ENCODE results near the gene PRKCH. TPM values are rescaled to one million over a fixed set of nuclear protein-coding genes. Genes with fewer than 3 reads are reported as not detected.

The PRKCH gene
- total RNA-seq, 2 donors from 2014 or later = 18.2 to 82.4 TPM

DNA sequence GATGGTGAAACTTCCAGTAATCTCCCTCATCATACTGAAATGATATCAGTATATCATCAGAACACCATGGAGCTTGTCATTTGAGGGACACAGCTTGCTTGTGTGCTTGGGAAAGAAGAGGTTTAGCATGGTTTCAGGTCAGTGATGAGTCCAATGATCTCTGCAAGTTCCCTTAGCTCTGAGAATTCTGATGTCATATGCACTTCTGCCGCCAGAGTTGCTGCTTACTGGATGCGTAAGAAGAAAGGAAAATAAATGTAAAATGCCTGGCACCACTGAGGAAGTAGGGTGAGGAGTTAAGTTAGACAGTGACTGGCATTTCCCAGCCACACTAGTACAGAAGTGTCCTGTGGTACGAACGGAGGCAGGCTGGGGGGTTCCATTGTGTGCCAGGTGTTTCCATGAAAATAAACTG, 22.6 kb downstream of the PRKCH start:
- no peaks in the 10 kb centered on the region for H3K9me3 ChIP-seq
- intact Hi-C loops (cut with DNase I) = no loop called here
- H3K4me1 ChIP-seq = no peaks in the 10 kb centered on the region
- 78 to 85% methylated on average over 4 of the region's 4 CpGs for WGBS, 2 donors
- no peaks in the 10 kb centered on the region for H3K36me3 ChIP-seq (replicated peaks in 1 of 2; ENCODE audit: insufficient read depth in 1 of 2, low read depth in 2 of 2)
- TF ChIP-seq, protein P1, sequence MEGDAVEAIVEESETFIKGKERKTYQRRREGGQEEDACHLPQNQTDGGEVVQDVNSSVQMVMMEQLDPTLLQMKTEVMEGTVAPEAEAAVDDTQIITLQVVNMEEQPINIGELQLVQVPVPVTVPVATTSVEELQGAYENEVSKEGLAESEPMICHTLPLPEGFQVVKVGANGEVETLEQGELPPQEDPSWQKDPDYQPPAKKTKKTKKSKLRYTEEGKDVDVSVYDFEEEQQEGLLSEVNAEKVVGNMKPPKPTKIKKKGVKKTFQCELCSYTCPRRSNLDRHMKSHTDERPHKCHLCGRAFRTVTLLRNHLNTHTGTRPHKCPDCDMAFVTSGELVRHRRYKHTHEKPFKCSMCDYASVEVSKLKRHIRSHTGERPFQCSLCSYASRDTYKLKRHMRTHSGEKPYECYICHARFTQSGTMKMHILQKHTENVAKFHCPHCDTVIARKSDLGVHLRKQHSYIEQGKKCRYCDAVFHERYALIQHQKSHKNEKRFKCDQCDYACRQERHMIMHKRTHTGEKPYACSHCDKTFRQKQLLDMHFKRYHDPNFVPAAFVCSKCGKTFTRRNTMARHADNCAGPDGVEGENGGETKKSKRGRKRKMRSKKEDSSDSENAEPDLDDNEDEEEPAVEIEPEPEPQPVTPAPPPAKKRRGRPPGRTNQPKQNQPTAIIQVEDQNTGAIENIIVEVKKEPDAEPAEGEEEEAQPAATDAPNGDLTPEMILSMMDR (IDR thresholded peaks at IDR 0.05) = no peak
- peak in 1 of 3 donors; percentile 11 for TF ChIP-seq POLR2A (IDR thresholded peaks at IDR 0.05)
- H3K4me3 ChIP-seq = no peak overlapping the region
- DNase-seq = peak in 1 of 4 donors; percentile 40
- ATAC-seq = no peak
- peak overlapping the region in 2 of 4 donors; percentile 46 to 69 for H3K27ac ChIP-seq
- H3K27me3 ChIP-seq = no peaks in the 10 kb centered on the region

DNA sequence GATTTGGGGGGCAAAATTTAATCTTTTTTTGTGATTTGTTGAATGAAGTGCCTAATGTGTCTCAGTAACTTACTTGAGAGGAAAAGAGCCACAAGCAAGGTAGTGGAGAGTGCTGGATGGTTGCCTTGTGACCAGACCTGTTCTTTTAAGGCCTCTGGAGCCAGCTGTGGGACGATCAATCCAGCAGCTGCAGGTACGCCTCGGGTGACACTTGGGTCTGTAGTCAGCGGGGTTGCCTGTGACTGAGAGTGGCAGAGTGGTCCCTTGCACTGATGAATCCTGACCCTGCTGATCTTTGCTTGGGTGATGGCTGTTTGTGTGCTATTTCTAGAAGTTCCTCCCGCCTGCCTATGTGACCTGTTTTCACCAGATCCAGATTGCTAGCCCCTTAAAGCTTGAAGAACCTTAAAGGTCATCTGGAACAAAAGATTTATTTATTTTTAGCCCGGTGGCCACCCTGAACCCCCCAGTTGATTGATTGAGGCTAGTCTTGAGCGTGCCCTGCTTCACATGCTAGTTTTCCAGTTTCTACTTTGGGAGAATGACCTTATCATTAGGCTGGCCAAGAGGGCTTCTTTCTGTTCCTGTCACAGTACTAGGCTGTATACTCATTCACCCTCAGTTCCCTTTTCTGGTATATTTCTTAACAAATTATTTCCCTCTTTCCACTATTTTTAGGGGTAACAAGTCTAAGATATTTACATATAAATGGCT, 23.2 kb downstream of the PRKCH start:
- Histone ChIP-seq H3K27me3 (no peaks in the 10 kb centered on the region), H3K4me3 (no peak overlapping the region), H3K27ac (peak overlapping the region in 2 of 4 donors; percentile 46 to 69), H3K36me3 (replicated peaks in 1 of 2; ENCODE audit: insufficient read depth in 1 of 2, low read depth in 2 of 2) (no peaks in the 10 kb centered on the region), H3K4me1 (no peaks in the 10 kb centered on the region), H3K9me3 (no peaks in the 10 kb centered on the region)
- TF ChIP-seq POLR2A (IDR thresholded peaks at IDR 0.05) = no peak
- TF ChIP-seq, protein P1 (IDR thresholded peaks at IDR 0.05) = no peak
- intact Hi-C loops (cut with DNase I) = no loop called here
- no peak for ATAC-seq
- WGBS, 2 donors = 52 to 71% methylated on average over 4 to 7 of the region's 7 CpGs
- DNase-seq = no peak

DNA sequence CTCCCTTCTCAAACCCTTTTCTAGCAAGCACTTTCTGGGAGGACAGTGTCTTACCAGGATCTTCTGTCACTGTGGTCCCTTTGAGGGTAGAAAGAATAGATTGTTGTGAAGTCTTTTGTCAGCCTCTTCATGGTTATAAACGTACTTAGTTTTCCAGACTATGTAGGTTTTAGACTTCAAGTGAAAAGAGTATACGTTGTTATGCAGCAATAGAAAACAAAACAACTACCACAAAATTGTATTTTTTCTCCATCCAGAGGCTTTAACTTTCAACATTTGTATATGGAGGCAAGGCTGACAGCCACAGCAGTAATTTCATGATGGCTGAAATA, 23.7 kb downstream of the PRKCH start:
- TF ChIP-seq, protein P1 (IDR thresholded peaks at IDR 0.05) = no peak
- no peak for TF ChIP-seq POLR2A (IDR thresholded peaks at IDR 0.05)
- no peak for ATAC-seq
- no peak for DNase-seq
- Histone ChIP-seq H3K4me3 (no peak overlapping the region), H3K36me3 (replicated peaks in 1 of 2; ENCODE audit: insufficient read depth in 1 of 2, low read depth in 2 of 2) (no peaks in the 10 kb centered on the region), H3K27ac (no peak overlapping the region), H3K27me3 (no peaks in the 10 kb centered on the region), H3K4me1 (no peaks in the 10 kb centered on the region), H3K9me3 (no peaks in the 10 kb centered on the region)
- WGBS, 2 donors = 69 to 80% methylated on average over 2 of the region's 2 CpGs
- intact Hi-C loops (cut with DNase I) = no loop called here

DNA sequence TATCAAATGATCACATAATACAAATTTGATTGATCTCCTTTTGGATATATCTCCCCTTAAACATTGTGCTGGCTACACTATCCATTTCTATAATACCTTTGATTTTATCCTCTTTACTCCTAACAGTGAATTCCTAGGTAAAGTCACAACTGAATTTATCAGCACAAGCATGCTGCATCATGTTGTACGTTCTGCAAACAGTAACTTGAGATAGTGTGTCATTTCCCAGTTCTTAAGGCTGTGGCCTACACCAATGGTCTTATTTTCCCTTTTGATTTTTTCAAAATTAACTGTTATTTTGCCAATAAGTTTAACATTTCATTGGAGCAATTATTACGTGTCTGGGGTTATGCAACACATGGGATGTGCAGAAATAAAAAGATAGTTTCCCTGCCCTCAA, 24.8 kb downstream of the PRKCH start:
- Histone ChIP-seq H3K27me3 (no peaks in the 10 kb centered on the region), H3K27ac (no peak overlapping the region), H3K9me3 (no peaks in the 10 kb centered on the region), H3K36me3 (replicated peaks in 1 of 2; ENCODE audit: insufficient read depth in 1 of 2, low read depth in 2 of 2) (no peaks in the 10 kb centered on the region), H3K4me1 (no peaks in the 10 kb centered on the region), H3K4me3 (no peak overlapping the region)
- ATAC-seq (no peak), DNase-seq (no peak)
- no peak for TF ChIP-seq POLR2A (IDR thresholded peaks at IDR 0.05)
- TF ChIP-seq, protein P1 (IDR thresholded peaks at IDR 0.05) = no peak
- 60 to 65% methylated on average over 2 of the region's 2 CpGs for WGBS, 2 donors
- intact Hi-C loops (cut with DNase I) = no loop called here

DNA sequence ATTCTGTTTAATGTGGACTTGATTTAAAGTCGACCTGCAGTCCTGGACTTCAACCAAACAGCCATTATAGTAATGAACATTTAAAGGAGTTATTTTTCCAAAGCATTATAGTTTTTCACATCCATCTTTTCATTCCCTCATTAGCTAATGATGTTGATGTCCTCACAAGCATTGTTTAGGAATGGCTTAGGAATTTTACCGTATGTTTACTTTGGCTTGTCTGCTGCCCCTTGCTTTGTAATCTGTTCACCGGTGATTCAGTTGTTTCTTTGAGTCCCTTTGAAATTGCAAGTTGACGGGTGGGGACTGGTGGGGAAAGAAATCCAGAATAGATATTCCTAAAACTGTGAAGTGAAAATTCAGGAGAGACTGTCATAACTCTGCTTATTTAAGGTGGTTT, 25.4 kb downstream of the PRKCH start:
- Histone ChIP-seq H3K9me3 (no peaks in the 10 kb centered on the region), H3K36me3 (replicated peaks in 1 of 2; ENCODE audit: insufficient read depth in 1 of 2, low read depth in 2 of 2) (no peaks in the 10 kb centered on the region), H3K4me3 (no peak overlapping the region), H3K4me1 (no peaks in the 10 kb centered on the region), H3K27me3 (no peaks in the 10 kb centered on the region), H3K27ac (no peak overlapping the region)
- DNase-seq (no peak), ATAC-seq (no peak)
- 78 to 81% methylated on average over 4 of the region's 4 CpGs for WGBS, 2 donors
- TF ChIP-seq, protein P1 (IDR thresholded peaks at IDR 0.05) = no peak
- TF ChIP-seq POLR2A (IDR thresholded peaks at IDR 0.05) = no peak
- intact Hi-C loops (cut with DNase I) = no loop called here

Data from body of pancreas (tissue), 4 donors.